Measurements from ENCODE around the gene EVA1A. TPM values are rescaled to one million over a fixed set of nuclear protein-coding genes. Genes with fewer than 3 reads are reported as not detected.

EVA1A gene
- total RNA-seq, 1 experiment from 2014 or later, result 0.21 TPM

DNA sequence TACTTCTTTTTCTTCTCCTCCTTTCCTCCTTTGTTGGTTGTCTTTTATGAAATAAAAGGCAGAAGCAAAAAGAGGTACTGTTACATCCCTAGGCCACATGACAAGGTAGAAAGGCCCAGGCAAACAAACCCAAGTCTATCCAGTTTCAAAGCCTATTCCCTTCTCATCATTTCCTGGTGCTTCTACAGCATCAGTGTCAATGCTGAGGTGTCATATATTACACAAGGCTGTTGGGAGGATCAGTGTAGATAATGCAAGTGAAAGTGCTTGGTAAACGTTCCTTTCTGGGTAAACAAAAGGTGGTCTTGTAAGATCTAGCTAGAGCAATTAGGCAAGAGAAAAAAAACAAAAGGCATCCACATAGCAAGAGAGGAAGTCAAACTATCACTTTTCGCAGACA lies 64.9 kb downstream of the EVA1A start:
- ChIA-PET CTCF (no interaction called here), POLR2A (interaction anchor here (0.7 kb wide), 1 partner anchor 141 kb away, joined by 4 read pairs; no protein-coding TSS in a partner anchor)
- Histone ChIP-seq H3K36me3 (ENCODE audit: control insufficient read depth, insufficient read depth, low read length) (no peaks in the 10 kb centered on the region), H3K27me3 (ENCODE audit: control insufficient read depth, insufficient read depth, low read length) (no peaks in the 10 kb centered on the region), H3K4me1 (ENCODE audit: control insufficient read depth, insufficient read depth, low read length) (no peaks in the 10 kb centered on the region), H3K9me3 (ENCODE audit: control insufficient read depth, insufficient read depth, low read depth, low read length) (no peaks in the 10 kb centered on the region), H3K4me3 (ENCODE audit: low read depth in 2 of 2, low read length in 2 of 2) (no peak overlapping the region), H3K27ac (ENCODE audit: low read length) (no peak overlapping the region)
- DNase-seq (ENCODE audit: low read depth, low spot score) (no peak), ATAC-seq (no peak)
- intact Hi-C loops (cut with micrococcal nuclease; ENCODE audit: unreplicated experiment) (no loop called here), in situ Hi-C loops (cut with HindIII; ENCODE audit: low pct_unique_long_range_greater_than_20kb, low sequenced_read_pairs) (no loop called here)
- no peak for TF ChIP-seq SIN3A (IDR thresholded peaks at IDR 0.05; ENCODE audit: borderline replicate concordance, insufficient read depth, low read depth, low read length)
- no peak for TF ChIP-seq TCF7L2 (IDR thresholded peaks at IDR 0.05; ENCODE audit: low read depth, low read length)
- TF ChIP-seq POLR2AphosphoS5 (IDR thresholded peaks at IDR 0.05; ENCODE audit: low read depth, low read length), result no peak
- TF ChIP-seq, protein P1, sequence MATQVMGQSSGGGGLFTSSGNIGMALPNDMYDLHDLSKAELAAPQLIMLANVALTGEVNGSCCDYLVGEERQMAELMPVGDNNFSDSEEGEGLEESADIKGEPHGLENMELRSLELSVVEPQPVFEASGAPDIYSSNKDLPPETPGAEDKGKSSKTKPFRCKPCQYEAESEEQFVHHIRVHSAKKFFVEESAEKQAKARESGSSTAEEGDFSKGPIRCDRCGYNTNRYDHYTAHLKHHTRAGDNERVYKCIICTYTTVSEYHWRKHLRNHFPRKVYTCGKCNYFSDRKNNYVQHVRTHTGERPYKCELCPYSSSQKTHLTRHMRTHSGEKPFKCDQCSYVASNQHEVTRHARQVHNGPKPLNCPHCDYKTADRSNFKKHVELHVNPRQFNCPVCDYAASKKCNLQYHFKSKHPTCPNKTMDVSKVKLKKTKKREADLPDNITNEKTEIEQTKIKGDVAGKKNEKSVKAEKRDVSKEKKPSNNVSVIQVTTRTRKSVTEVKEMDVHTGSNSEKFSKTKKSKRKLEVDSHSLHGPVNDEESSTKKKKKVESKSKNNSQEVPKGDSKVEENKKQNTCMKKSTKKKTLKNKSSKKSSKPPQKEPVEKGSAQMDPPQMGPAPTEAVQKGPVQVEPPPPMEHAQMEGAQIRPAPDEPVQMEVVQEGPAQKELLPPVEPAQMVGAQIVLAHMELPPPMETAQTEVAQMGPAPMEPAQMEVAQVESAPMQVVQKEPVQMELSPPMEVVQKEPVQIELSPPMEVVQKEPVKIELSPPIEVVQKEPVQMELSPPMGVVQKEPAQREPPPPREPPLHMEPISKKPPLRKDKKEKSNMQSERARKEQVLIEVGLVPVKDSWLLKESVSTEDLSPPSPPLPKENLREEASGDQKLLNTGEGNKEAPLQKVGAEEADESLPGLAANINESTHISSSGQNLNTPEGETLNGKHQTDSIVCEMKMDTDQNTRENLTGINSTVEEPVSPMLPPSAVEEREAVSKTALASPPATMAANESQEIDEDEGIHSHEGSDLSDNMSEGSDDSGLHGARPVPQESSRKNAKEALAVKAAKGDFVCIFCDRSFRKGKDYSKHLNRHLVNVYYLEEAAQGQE (IDR thresholded peaks at IDR 0.05; ENCODE audit: insufficient read depth in 1 of 2, low read depth in 2 of 2, low read length in 1 of 2), result no peak
- TF ChIP-seq, protein P2, sequence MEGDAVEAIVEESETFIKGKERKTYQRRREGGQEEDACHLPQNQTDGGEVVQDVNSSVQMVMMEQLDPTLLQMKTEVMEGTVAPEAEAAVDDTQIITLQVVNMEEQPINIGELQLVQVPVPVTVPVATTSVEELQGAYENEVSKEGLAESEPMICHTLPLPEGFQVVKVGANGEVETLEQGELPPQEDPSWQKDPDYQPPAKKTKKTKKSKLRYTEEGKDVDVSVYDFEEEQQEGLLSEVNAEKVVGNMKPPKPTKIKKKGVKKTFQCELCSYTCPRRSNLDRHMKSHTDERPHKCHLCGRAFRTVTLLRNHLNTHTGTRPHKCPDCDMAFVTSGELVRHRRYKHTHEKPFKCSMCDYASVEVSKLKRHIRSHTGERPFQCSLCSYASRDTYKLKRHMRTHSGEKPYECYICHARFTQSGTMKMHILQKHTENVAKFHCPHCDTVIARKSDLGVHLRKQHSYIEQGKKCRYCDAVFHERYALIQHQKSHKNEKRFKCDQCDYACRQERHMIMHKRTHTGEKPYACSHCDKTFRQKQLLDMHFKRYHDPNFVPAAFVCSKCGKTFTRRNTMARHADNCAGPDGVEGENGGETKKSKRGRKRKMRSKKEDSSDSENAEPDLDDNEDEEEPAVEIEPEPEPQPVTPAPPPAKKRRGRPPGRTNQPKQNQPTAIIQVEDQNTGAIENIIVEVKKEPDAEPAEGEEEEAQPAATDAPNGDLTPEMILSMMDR (IDR thresholded peaks at IDR 0.05), result no peak
- no TSS peak for BruUV-seq (replicated peaks)

DNA sequence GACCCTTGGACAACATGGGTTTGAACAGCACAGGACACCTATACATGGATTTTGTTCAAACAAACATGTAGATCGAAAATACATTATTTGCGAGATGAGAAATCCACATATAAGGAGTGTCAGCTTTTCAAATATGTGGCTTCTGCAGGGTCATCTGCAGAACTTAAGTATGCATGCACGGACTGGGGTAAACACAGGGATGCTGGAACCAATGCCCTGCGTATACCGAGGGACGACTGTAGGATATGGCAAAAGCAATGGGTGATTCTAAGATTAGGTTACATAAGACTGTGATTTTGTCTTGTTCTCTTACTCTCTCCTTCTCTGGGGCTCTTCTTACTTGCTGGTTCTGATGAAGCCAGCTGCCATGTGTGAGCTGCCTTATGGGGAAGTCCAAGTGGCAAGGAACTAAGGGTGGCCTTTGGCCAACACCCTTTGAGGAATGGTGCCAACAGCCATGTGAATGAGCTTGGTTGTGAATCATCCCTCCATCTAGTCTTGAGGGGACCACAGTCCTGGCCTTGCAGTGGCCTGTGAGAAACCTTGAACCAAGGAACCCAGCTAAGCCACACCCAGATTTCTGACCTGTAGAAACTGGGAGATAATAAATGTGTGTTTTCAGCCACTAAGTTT lies 66.5 kb downstream of the EVA1A start:
- intact Hi-C loops (cut with micrococcal nuclease; ENCODE audit: unreplicated experiment) (no loop called here), in situ Hi-C loops (cut with HindIII; ENCODE audit: low pct_unique_long_range_greater_than_20kb, low sequenced_read_pairs) (no loop called here)
- Histone ChIP-seq H3K4me3 (ENCODE audit: low read depth in 2 of 2, low read length in 2 of 2) (no peak overlapping the region), H3K27ac (ENCODE audit: low read length) (no peak overlapping the region), H3K36me3 (ENCODE audit: control insufficient read depth, insufficient read depth, low read length) (no peaks in the 10 kb centered on the region), H3K9me3 (ENCODE audit: control insufficient read depth, insufficient read depth, low read depth, low read length) (no peaks in the 10 kb centered on the region), H3K27me3 (ENCODE audit: control insufficient read depth, insufficient read depth, low read length) (no peaks in the 10 kb centered on the region), H3K4me1 (ENCODE audit: control insufficient read depth, insufficient read depth, low read length) (no peaks in the 10 kb centered on the region)
- DNase-seq (ENCODE audit: low read depth, low spot score) (no peak), ATAC-seq (no peak)
- CTCF ChIA-PET, result no interaction called here
- TF ChIP-seq POLR2AphosphoS5 (IDR thresholded peaks at IDR 0.05; ENCODE audit: low read depth, low read length), result no peak
- TF ChIP-seq, protein P2 (IDR thresholded peaks at IDR 0.05), result no peak
- TF ChIP-seq, protein P1 (IDR thresholded peaks at IDR 0.05; ENCODE audit: insufficient read depth in 1 of 2, low read depth in 2 of 2, low read length in 1 of 2), result no peak
- TF ChIP-seq SIN3A (IDR thresholded peaks at IDR 0.05; ENCODE audit: borderline replicate concordance, insufficient read depth, low read depth, low read length), result no peak
- TF ChIP-seq TCF7L2 (IDR thresholded peaks at IDR 0.05; ENCODE audit: low read depth, low read length), result no peak
- no TSS peak for BruUV-seq (replicated peaks)
- POLR2A ChIA-PET, result no interaction called here

All from Panc1 (cell line).